WI38 (cell line): ENCODE data around the gene ZFYVE28.

ENCODE experiments used
- H3K4me3 ChIP-seq: 2 replicates; pipeline ENCODE4 v1.5.1; 2011; ENCODE audit warnings: low read depth, mild to moderate bottlenecking, control low read depth, low read length
- TF ChIP-seq, protein P1 (sequence below): IDR thresholded peaks from 2 replicates; pipeline ENCODE4 v1.5.1; 2012; ENCODE audit warnings: low read depth, mild to moderate bottlenecking, control low read depth, low read length

ZFYVE28 gene

DNA sequence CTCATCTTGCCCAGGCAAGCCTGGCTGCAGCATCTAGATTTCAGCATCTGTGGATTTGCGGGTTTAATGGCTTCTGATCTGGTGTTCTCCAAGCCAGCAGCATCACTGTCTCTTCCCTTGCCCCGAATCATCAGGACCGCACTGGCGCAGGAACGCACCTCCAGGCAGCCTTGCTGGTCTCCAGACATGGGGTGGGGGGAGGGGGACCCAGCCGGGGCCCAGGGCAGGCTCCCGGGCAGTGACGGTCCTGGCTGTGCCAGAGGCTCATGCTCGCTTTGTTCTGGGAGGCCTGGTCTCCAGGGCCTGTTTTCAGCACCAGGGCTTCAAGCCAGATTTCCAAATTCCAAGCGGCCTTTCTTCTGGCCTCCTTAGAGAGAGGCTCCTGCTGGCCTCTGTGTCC, 5.2 kb upstream of the ZFYVE28 start:
- no peak overlapping the region for H3K4me3 ChIP-seq
- TF ChIP-seq, protein P1, sequence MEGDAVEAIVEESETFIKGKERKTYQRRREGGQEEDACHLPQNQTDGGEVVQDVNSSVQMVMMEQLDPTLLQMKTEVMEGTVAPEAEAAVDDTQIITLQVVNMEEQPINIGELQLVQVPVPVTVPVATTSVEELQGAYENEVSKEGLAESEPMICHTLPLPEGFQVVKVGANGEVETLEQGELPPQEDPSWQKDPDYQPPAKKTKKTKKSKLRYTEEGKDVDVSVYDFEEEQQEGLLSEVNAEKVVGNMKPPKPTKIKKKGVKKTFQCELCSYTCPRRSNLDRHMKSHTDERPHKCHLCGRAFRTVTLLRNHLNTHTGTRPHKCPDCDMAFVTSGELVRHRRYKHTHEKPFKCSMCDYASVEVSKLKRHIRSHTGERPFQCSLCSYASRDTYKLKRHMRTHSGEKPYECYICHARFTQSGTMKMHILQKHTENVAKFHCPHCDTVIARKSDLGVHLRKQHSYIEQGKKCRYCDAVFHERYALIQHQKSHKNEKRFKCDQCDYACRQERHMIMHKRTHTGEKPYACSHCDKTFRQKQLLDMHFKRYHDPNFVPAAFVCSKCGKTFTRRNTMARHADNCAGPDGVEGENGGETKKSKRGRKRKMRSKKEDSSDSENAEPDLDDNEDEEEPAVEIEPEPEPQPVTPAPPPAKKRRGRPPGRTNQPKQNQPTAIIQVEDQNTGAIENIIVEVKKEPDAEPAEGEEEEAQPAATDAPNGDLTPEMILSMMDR: no peak

DNA sequence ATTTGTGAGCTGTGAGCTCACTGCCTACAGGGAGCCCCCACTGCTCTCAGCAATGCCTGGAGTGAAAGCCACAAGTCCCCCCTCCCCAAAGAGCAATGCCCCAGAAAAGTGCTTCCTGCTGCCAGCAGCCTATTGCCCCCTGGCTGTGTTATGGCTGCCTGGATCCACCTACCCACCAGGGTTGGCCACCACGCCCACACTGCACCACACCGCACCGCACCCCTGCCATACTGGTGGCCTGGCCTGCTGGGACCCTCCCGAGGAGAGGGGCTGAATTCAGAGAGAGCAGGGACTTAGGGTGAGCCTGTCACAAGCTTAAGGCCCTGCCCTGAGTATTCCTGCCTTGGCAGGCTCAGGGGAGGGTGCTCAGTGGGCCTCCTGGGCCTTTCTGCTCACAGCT, 4.6 kb upstream of the ZFYVE28 start:
- H3K4me3 ChIP-seq: no peak overlapping the region
- TF ChIP-seq, protein P1: no peak

DNA sequence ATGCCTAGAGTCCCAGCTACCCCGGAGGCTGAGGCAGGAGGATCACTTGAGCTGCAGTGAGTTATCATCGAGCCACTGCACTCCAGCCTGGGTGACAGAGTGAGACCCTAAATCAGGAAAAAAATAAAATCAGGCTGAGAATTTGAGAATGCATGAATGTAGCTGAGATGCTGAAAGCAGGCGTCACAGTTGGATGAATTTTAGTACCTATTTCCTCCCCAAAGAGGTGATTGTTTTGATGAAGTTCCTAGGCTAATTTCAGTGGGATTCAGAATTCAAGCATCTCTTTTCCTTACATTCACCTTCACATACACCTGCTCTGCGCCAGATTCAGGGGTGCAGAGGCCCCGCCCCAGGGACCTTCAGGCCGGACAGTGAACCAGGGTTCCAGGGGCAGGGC, 3.5 kb upstream of the ZFYVE28 start:
- no peak overlapping the region for H3K4me3 ChIP-seq
- TF ChIP-seq, protein P1: no peak

DNA sequence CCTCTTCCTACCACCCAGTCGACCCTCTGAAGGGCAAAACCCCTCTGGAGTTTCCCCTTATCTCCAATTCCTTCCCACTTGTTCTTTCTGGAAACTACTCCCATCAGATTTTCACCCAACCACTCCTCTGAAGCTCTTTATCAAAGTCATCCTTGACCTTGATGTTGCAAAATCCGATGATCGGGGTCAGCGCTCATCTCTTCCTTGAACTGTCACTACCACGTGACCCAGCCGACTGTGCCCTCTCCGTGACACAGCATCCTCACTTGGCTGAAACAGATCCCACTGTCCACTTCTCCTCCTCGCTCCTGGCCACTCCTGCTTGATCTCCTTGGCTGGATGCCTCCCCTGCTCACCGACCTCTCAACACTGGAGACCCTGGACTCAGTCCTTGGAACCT, 1.4 kb upstream of the ZFYVE28 start:
- no peak overlapping the region for H3K4me3 ChIP-seq
- TF ChIP-seq, protein P1: no peak

DNA sequence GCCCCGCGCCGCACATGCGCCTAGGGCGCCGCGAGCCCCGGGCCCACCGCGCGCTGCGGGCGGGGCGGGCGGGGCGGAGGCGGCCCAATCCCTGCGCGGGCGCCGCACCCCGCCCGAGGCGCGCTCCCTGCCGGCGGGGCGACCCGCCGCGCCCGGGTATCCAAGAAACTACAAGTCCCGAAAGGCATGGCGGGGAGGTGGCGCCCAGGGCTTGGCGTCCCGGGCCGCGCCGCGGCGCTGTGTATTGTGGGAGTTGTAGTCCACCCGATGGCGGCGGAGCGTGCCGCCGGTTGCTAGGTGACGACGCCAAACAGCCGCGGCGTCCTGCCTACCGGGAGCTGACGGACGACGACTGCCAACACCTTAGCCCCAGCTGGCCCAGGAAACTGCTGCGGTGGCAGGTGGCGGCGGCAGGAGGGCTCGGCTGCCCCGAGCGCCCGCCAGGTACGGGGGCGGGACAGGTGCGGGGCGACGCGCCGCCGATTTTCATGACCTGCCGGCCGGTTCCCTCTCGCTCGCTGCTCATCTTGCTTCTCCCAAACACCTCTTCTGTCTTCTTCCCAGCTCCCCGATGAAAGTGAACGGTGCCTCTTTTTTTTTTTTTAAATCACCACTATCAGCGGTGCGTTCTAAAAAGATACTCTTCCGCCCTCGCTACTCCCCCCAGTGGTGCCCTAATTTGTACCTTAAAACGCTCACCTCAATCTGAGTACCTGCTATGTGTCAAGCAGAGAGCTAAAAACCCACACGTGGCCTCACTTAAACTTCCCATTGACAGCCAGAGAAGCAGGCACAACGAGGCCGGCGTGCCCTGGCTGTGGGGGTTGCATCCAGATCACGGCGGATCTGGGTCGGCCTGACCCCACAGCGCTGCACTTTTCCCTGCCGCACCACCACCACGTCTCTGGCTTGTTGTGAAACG, 466 bp upstream of the ZFYVE28 start, which contains the start of gene CFAP99:
CFAP99 (plus strand) TSS at position 306 of the 922 bp plus-strand sequence.
- TF ChIP-seq, protein P1: no peak
- H3K4me3 ChIP-seq: peak within 1 kb of the TSS; percentile 68

DNA sequence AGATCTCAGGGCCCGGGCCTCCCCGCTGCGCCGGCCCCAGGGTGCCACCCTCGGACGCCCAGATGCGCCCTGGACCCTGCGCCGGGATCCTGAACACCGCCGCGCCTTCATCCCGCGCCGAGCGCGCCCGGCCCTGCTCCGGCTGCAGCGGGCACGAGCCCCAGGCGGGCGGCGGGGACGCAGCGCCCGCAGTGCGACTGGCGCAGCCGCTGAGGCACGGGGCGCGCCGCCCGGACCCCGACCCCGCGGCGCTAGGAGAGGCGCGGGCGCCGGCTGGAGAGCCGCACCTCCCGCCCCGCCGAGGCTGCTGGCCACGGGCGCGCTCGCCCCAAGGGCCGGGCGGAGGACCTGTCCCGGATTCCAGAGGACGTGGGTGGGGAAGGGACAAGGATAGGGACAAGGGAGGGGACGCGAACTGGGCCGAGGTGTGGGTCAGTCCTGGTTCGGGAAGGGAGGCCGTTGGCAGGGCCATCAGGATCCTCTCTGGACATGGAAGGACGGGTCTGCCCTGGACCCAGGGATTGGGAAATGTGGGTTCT, 1.1 kb downstream of the ZFYVE28 start:
- TF ChIP-seq, protein P1: no peak
- peak overlapping the region; percentile 68 for H3K4me3 ChIP-seq
